ENCODE data around the gene CD99L2.

CD99L2 gene

DNA sequence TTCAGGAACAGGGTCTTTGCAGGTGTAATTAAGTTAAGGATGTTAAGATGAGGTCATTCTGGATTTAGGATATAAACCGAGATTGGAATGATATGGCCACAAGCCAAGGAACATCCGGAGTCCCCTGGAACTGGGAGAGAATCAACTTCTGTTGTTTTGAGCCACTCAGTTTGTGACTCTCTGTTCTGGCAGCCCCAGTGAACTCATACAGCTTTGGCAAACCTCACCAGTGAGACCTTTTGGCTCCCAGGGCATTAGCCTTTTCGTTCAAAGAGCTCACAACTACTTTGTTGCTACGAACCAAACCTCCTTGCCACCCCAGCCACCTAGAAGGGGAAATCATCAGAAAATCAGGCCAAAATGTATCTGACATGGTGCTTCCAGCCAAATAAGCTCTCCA is 124.8 kb downstream of the CD99L2 start:
- Histone ChIP-seq H3K4me1 (ENCODE audit: control insufficient read depth in 2 of 2, insufficient read depth in 1 of 2, low read depth in 1 of 2, low read length in 2 of 2) (no peaks in the 10 kb centered on the region), H4K8ac (ENCODE audit: low read depth, low read length) (no peak overlapping the region), H3K27me3 (ENCODE audit: control insufficient read depth in 3 of 3, insufficient read depth in 3 of 3, low read depth in 1 of 3, low read length in 3 of 3) (no peaks in the 10 kb centered on the region), H2BK12ac (ENCODE audit: low read length) (no peak overlapping the region), H2AK5ac (ENCODE audit: low read depth, low read length) (no peak overlapping the region), H4K91ac (ENCODE audit: low read depth, low read length, poor library complexity) (no peak overlapping the region), H2BK15ac (ENCODE audit: low read length) (no peak overlapping the region), H3K9ac (ENCODE audit: low read depth, low read length, poor library complexity) (no peak overlapping the region), H2AFZ (ENCODE audit: low read length) (no peak overlapping the region), H3K27ac (replicated peaks; ENCODE audit: low read length) (no peak overlapping the region), H3K4ac (ENCODE audit: low read length) (no peak overlapping the region), H3K9me3 (replicated peaks in 1 of 2; ENCODE audit: control insufficient read depth in 2 of 2, insufficient read depth in 1 of 2, low read depth in 1 of 2, low read length in 2 of 2) (no peaks in the 10 kb centered on the region), H3K18ac (ENCODE audit: low read length) (no peak overlapping the region), H3K4me3 (ENCODE audit: low read length in 2 of 2) (no peak overlapping the region), H2BK5ac (ENCODE audit: low read length) (no peak overlapping the region), H3K14ac (ENCODE audit: low read length) (no peak overlapping the region), H3K23ac (ENCODE audit: low read depth, low read length, poor library complexity) (no peak overlapping the region), H3K79me1 (ENCODE audit: low read depth, low read length) (peaks cover 2% of the 10 kb centered on the region), H3K4me2 (ENCODE audit: insufficient read depth, low read length, poor library complexity, severe bottlenecking) (no peak overlapping the region), H2BK120ac (ENCODE audit: low read depth, low read length) (no peak overlapping the region), H3K36me3 (replicated peaks in 1 of 2; ENCODE audit: control insufficient read depth in 2 of 2, insufficient read depth in 2 of 2, low read length in 2 of 2) (peaks cover 0 to under 1% of the 10 kb centered on the region in 2 donors)
- WGBS, 2 donors (ENCODE audit: extremely low coverage in 2 of 2, insufficient read length in 2 of 2, insufficient replicate concordance in 1 of 2), result no CpG with 5 or more reads among the region's 4 CpGs
- no peak for DNase-seq (ENCODE audit: low spot score)

DNA sequence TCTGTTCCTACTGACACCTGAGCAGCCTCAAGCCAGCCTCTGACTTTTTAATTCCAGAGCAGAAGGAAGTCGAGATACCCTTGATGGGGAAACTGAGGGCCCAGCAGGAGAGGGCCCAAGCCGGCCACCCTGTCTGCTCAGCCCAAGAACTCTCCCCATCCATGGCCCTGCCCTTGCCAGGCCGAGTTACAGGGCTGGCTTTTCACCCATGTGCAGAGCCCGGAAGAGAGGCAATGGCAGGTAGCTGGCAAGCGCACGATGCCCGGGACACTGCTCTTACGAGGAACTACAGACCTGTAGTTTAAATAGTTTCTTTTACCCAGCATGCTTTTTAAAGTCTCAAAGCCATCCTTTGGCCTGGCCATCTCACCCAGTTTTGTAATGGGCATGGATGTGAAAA is 125.4 kb downstream of the CD99L2 start:
- no peak for DNase-seq (ENCODE audit: low spot score)
- no peak overlapping the region for H2BK120ac ChIP-seq (ENCODE audit: low read depth, low read length)
- no peaks in the 10 kb centered on the region for H3K27me3 ChIP-seq (ENCODE audit: control insufficient read depth in 3 of 3, insufficient read depth in 3 of 3, low read depth in 1 of 3, low read length in 3 of 3)
- H3K36me3 ChIP-seq (replicated peaks in 1 of 2; ENCODE audit: control insufficient read depth in 2 of 2, insufficient read depth in 2 of 2, low read length in 2 of 2), result peaks cover 0 to 3% of the 10 kb centered on the region in 2 donors
- no peak overlapping the region for H3K27ac ChIP-seq (replicated peaks; ENCODE audit: low read length)
- no peak overlapping the region for H3K14ac ChIP-seq (ENCODE audit: low read length)
- no peak overlapping the region for H3K9ac ChIP-seq (ENCODE audit: low read depth, low read length, poor library complexity)
- H2BK12ac ChIP-seq (ENCODE audit: low read length), result no peak overlapping the region
- H3K18ac ChIP-seq (ENCODE audit: low read length), result no peak overlapping the region
- no peak overlapping the region for H3K4me2 ChIP-seq (ENCODE audit: insufficient read depth, low read length, poor library complexity, severe bottlenecking)
- no CpG with 5 or more reads among the region's 8 CpGs for whole genome bisulfite sequencing, 2 donors (ENCODE audit: extremely low coverage in 2 of 2, insufficient read length in 2 of 2, insufficient replicate concordance in 1 of 2)
- H4K8ac ChIP-seq (ENCODE audit: low read depth, low read length), result no peak overlapping the region
- H3K9me3 ChIP-seq (replicated peaks in 1 of 2; ENCODE audit: control insufficient read depth in 2 of 2, insufficient read depth in 1 of 2, low read depth in 1 of 2, low read length in 2 of 2), result no peaks in the 10 kb centered on the region
- H2BK15ac ChIP-seq (ENCODE audit: low read length), result no peak overlapping the region
- H3K4ac ChIP-seq (ENCODE audit: low read length), result no peak overlapping the region
- H2AK5ac ChIP-seq (ENCODE audit: low read depth, low read length), result no peak overlapping the region
- no peak overlapping the region for H2BK5ac ChIP-seq (ENCODE audit: low read length)
- no peak overlapping the region for H2AFZ ChIP-seq (ENCODE audit: low read length)
- H3K4me3 ChIP-seq (ENCODE audit: low read length in 2 of 2), result no peak overlapping the region
- no peaks in the 10 kb centered on the region for H3K4me1 ChIP-seq (ENCODE audit: control insufficient read depth in 2 of 2, insufficient read depth in 1 of 2, low read depth in 1 of 2, low read length in 2 of 2)
- H3K79me1 ChIP-seq (ENCODE audit: low read depth, low read length), result peaks cover 2% of the 10 kb centered on the region
- H4K91ac ChIP-seq (ENCODE audit: low read depth, low read length, poor library complexity), result no peak overlapping the region
- H3K23ac ChIP-seq (ENCODE audit: low read depth, low read length, poor library complexity), result no peak overlapping the region

DNA sequence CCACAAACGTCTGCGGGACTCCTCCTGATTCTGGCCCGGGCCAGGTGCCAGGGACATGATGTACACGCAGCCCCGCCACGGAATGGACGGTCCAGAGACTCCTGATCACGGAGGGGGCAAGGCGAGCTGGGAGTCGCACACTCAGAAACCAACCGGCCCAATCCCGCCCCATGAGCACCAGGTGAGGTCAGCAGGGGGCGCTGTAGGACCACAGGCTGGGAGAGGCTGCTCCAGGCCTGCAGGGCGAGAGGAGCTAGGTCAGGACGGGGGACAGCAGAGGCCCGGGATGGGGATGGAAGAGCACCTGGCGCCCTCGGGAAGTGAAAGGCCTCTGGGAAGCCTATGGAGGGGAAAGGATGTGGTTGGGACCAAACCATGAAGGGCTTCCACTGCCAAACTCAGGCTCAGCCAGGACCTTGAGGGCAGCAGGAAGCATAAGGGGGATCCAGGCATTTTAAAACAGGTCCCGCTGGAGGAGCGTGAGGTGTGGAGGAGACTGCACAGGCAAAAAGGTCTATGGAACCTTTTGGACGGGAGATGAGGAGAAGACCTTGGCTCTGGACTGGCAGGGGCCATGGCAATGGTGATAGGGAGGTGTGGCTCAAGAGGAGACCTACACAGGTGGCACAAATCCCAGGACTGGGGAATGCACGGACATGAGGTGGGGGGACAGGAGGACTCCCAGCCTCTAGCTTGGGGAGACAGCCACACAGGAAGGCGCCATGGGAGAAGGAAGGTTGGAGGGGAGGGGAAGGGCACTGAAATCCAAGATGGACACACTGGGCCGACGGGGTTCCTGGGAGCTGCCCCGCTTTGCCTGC is 126.1 kb downstream of the CD99L2 start:
- Histone ChIP-seq H3K27ac (replicated peaks; ENCODE audit: low read length) (no peak overlapping the region), H3K14ac (ENCODE audit: low read length) (no peak overlapping the region), H2BK12ac (ENCODE audit: low read length) (no peak overlapping the region), H3K18ac (ENCODE audit: low read length) (no peak overlapping the region), H4K91ac (ENCODE audit: low read depth, low read length, poor library complexity) (no peak overlapping the region), H3K27me3 (ENCODE audit: control insufficient read depth in 3 of 3, insufficient read depth in 3 of 3, low read depth in 1 of 3, low read length in 3 of 3) (no peaks in the 10 kb centered on the region), H3K79me1 (ENCODE audit: low read depth, low read length) (no peaks in the 10 kb centered on the region), H2BK5ac (ENCODE audit: low read length) (no peak overlapping the region), H2AFZ (ENCODE audit: low read length) (no peak overlapping the region), H3K4me2 (ENCODE audit: insufficient read depth, low read length, poor library complexity, severe bottlenecking) (no peak overlapping the region), H3K4ac (ENCODE audit: low read length) (no peak overlapping the region), H3K4me3 (ENCODE audit: low read length in 2 of 2) (no peak overlapping the region), H3K9ac (ENCODE audit: low read depth, low read length, poor library complexity) (no peak overlapping the region), H2BK120ac (ENCODE audit: low read depth, low read length) (no peak overlapping the region), H3K4me1 (ENCODE audit: control insufficient read depth in 2 of 2, insufficient read depth in 1 of 2, low read depth in 1 of 2, low read length in 2 of 2) (no peaks in the 10 kb centered on the region), H3K9me3 (replicated peaks in 1 of 2; ENCODE audit: control insufficient read depth in 2 of 2, insufficient read depth in 1 of 2, low read depth in 1 of 2, low read length in 2 of 2) (no peaks in the 10 kb centered on the region), H2BK15ac (ENCODE audit: low read length) (no peak overlapping the region), H3K36me3 (replicated peaks in 1 of 2; ENCODE audit: control insufficient read depth in 2 of 2, insufficient read depth in 2 of 2, low read length in 2 of 2) (peaks cover 0 to 4% of the 10 kb centered on the region in 2 donors), H3K23ac (ENCODE audit: low read depth, low read length, poor library complexity) (no peak overlapping the region), H2AK5ac (ENCODE audit: low read depth, low read length) (no peak overlapping the region), H4K8ac (ENCODE audit: low read depth, low read length) (no peak overlapping the region)
- no CpG with 5 or more reads among the region's 26 CpGs for WGBS, 2 donors (ENCODE audit: extremely low coverage in 2 of 2, insufficient read length in 2 of 2, insufficient replicate concordance in 1 of 2)
- peak; percentile 61 for DNase-seq (ENCODE audit: low spot score)

DNA sequence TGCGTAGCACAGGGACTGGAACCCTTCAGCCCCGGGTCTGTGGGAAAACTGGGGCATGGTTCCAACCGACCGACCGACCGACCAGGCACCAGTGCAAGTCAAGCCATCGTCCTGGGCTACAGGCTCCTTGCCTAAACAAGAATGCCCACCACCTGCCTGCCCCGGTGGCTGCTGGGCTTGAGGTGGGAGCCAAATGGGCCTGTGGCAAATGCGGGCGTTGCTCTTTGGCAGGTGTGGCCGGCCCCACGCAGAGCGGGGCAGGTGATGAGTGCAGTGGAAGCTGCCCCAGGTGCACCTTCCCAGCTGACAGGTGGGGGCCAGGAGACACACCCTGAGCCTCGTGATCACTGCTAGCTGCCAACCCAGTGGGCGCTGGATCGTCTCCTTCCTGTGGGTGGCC is 127.4 kb downstream of the CD99L2 start:
- Histone ChIP-seq H4K91ac (ENCODE audit: low read depth, low read length, poor library complexity) (no peak overlapping the region), H3K14ac (ENCODE audit: low read length) (no peak overlapping the region), H2BK15ac (ENCODE audit: low read length) (no peak overlapping the region), H3K9me3 (replicated peaks in 1 of 2; ENCODE audit: control insufficient read depth in 2 of 2, insufficient read depth in 1 of 2, low read depth in 1 of 2, low read length in 2 of 2) (no peaks in the 10 kb centered on the region), H2BK120ac (ENCODE audit: low read depth, low read length) (no peak overlapping the region), H3K27ac (replicated peaks; ENCODE audit: low read length) (no peak overlapping the region), H3K18ac (ENCODE audit: low read length) (no peak overlapping the region), H3K79me1 (ENCODE audit: low read depth, low read length) (no peaks in the 10 kb centered on the region), H2AFZ (ENCODE audit: low read length) (no peak overlapping the region), H3K9ac (ENCODE audit: low read depth, low read length, poor library complexity) (no peak overlapping the region), H3K4me1 (ENCODE audit: control insufficient read depth in 2 of 2, insufficient read depth in 1 of 2, low read depth in 1 of 2, low read length in 2 of 2) (no peaks in the 10 kb centered on the region), H2BK12ac (ENCODE audit: low read length) (no peak overlapping the region), H2BK5ac (ENCODE audit: low read length) (peak overlapping the region; percentile 24), H3K23ac (ENCODE audit: low read depth, low read length, poor library complexity) (no peak overlapping the region), H4K8ac (ENCODE audit: low read depth, low read length) (no peak overlapping the region), H2AK5ac (ENCODE audit: low read depth, low read length) (no peak overlapping the region), H3K4me2 (ENCODE audit: insufficient read depth, low read length, poor library complexity, severe bottlenecking) (no peak overlapping the region), H3K36me3 (replicated peaks in 1 of 2; ENCODE audit: control insufficient read depth in 2 of 2, insufficient read depth in 2 of 2, low read length in 2 of 2) (peaks cover 0 to 5% of the 10 kb centered on the region in 2 donors), H3K4me3 (ENCODE audit: low read length in 2 of 2) (no peak overlapping the region), H3K4ac (ENCODE audit: low read length) (no peak overlapping the region), H3K27me3 (ENCODE audit: control insufficient read depth in 3 of 3, insufficient read depth in 3 of 3, low read depth in 1 of 3, low read length in 3 of 3) (no peaks in the 10 kb centered on the region)
- no CpG with 5 or more reads among the region's 16 CpGs for WGBS, 2 donors (ENCODE audit: extremely low coverage in 2 of 2, insufficient read length in 2 of 2, insufficient replicate concordance in 1 of 2)
- DNase-seq (ENCODE audit: low spot score), result no peak

Measured in neuronal stem cell (in vitro differentiated cells).